SK-N-MC (cell line): ENCODE data around the gene IL23A.

Experiments
- EZH2 ChIP-seq: fragments of 200-600 bp; sonication (generic); IDR thresholded peaks from one replicate; pipeline ENCODE4 v1.6.1; 2017; ENCODE audit warnings: antibody characterized with exemption
- FOXP2 ChIP-seq: optimal IDR thresholded peaks from 2 replicates; pipeline ENCODE3; 2011; ENCODE audit warnings: mild to moderate bottlenecking, moderate library complexity; ENCODE audit not compliant: insufficient read depth; ENCODE audit errors: extremely low read length, control extremely low read depth
- POLR2AphosphoS5 ChIP-seq: IDR thresholded peaks from 2 replicates; pipeline ENCODE4 v1.6.1; 2012; ENCODE audit warnings: mild to moderate bottlenecking, low read depth, low read length, borderline replicate concordance

DNA sequence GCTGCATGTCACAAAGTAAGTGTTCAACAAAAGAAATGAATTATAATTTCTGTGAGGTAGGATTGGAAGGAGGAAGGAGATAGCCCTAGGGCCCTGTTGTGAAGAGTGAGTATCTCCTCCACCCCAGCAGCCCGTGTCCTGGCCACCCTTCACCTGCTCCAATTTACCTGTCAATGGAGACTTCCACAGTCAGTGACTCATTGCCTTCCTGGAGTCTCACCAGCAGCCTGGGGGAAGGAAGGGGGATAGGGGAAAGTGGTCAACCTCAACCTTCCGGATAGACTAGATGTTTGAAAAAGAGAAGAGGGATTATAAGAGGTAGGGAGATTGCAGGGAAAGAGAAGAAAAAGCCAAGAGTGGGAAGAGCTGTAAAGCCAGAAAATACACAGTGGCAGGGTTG lies 12.0 kb downstream of the IL23A start:
- TF ChIP-seq EZH2 = no peak
- TF ChIP-seq POLR2AphosphoS5 = no peak
- no peak for TF ChIP-seq FOXP2
